Fibroblast of the conjunctiva (primary cell): ENCODE measurements around the gene CCM2.

Source experiments
- DNase-seq: peaks from one replicate; pipeline ENCODE4 v3.0.0-alpha.2; 2010; ENCODE audit warnings: low read depth

CCM2 gene

GRCh38 chr7:45082831-45083331, 82.9 kb downstream of the CCM2 start:
- DNase-seq = no peak

GRCh38 chr7:45084336-45084735, 84.3 kb downstream of the CCM2 start:
- no peak for DNase-seq

- DNase-seq = no peak
Measured at GRCh38 chr7:45084901-45085618, 85.1 kb downstream of the CCM2 start.

GRCh38 chr7:45085619-45086200, 85.7 kb downstream of the CCM2 start:
- no peak for DNase-seq

GRCh38 chr7:45086331-45087065, 86.5 kb downstream of the CCM2 start:
- DNase-seq = no peak

GRCh38 chr7:45087301-45088145, 87.5 kb downstream of the CCM2 start:
- DNase-seq = no peak

GRCh38 chr7:45088146-45088701, 88.2 kb downstream of the CCM2 start:
- no peak for DNase-seq

GRCh38 chr7:45088821-45089340, 88.9 kb downstream of the CCM2 start, which contains the start of gene NACAD:
NACAD (minus strand) TSS chr7:45088969; CDS start chr7:45088894, 75 bp downstream.
- no peak for DNase-seq

GRCh38 chr7:45089341-45089891, 89.4 kb downstream of the CCM2 start:
- DNase-seq = no peak

- no peak for DNase-seq
Measured at GRCh38 chr7:45092100-45092930, 92.3 kb downstream of the CCM2 start.

- no peak for DNase-seq
Measured at GRCh38 chr7:45092931-45093235, 92.9 kb downstream of the CCM2 start.

- no peak for DNase-seq
Measured at GRCh38 chr7:45098983-45099839, 99.2 kb downstream of the CCM2 start.

- DNase-seq = no peak
Measured at GRCh38 chr7:45099891-45100760, 100.1 kb downstream of the CCM2 start.

- no peak for DNase-seq
Measured at GRCh38 chr7:45100761-45101480, 100.9 kb downstream of the CCM2 start.

GRCh38 chr7:45101748-45102147, 101.7 kb downstream of the CCM2 start:
- no peak for DNase-seq

GRCh38 chr7:45102785-45103712, 103.0 kb downstream of the CCM2 start:
- no peak for DNase-seq
